GM19328 (cell line): ENCODE data around the gene MICA.
"Not testable (repeated sequence)": the region's sequence is repeated elsewhere in the genome, so short reads cannot be mapped to it uniquely, and the experiment has no call there.

ENCODE experiments used
- ATAC-seq: cut with Tn5 transposase; IDR thresholded peaks from one replicate; pipeline ENCODE4 v1.9.1; 2021; ENCODE audit warnings: mild to moderate bottlenecking, moderate library complexity; ENCODE audit not compliant: unreplicated experiment

The MICA gene

DNA sequence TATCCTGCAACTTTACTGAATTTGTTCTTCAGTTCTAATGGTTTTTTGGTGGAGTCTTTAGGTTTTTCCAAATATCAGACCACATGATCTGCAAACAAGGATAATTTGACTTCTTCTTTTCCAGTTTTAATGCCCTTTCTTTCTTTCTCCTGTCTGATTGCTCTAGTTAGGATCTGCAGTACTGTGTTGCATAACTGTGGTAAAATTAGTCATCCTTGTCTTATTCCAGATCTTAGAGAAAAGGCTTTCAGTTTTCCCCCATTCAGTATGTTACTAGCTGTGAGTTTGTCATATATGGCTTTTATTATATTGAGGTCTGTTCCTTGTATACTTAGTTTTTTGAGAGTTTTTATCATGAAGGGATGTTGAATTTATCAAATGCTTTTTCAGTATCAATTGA is 4.3 kb downstream of the MICA start:
- no peak for ATAC-seq

DNA sequence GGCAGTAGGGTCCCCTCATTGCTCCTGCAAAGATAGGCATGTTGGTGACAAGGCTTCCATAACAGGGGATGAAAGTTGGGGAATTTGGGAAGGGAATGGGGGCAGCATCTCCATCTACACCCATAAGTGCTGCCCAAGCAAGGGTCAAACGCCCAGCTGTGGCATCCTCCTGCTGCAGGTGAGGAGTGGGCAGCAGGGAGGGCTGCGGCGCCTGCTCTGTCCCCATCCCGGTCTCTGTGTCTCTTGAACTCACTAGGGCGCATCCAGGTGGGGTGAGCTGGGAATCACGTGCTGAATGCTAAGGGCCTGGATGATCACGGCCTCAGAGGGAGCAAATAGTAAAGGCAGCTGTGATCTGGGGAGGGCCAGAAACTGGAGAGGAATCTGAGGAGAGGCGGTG is 9.1 kb downstream of the MICA start:
- ATAC-seq: no peak

DNA sequence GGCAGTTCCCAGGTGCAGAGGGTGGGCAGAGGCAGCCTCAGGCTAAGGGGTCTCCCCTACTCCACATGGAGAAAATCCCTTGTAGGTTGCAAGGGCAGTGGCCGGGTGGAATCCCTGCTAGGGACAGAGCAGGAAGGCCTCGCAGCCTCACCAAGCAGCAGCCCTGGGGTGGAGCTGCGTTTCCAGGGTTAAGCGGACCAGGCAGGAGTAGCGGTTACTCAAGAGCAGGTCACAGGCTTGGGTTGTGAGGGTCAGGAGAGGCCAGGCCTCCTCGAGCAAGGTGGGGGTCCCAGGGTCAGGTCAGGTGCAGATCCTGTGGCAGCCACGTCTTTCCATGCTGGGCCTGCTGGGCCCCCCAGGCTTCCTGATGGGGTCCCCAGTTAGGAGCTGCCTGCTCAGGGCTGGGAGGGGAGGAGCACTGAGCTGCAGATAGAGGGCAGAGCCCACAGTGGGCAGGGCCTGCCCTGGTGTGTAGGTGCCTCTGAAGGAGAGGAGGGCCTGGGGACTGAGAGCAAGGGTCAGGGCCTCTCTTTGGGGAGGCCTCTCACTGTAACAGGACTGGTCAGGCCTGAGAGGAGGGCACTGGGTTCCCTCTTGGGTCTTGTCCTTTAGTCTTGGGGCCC is 10.9 kb downstream of the MICA start:
- not testable (repeated sequence) for ATAC-seq

DNA sequence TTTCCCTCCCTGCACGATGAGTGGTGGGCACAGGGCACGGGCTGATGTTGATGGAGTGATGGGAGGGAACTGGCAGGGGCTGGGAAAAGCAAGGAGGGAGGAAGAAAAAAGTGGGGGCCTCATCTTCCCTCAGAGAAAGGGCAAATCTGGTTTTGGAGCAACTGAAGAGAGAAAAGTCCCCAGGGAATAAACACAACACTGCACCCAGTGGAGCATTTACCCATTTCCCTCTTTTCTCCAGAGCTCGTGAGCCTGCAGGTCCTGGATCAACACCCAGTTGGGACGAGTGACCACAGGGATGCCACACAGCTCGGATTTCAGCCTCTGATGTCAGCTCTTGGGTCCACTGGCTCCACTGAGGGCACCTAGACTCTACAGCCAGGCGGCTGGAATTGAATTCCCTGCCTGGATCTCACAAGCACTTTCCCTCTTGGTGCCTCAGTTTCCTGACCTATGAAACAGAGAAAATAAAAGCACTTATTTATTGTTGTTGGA is 11.4 kb downstream of the MICA start:
- no peak for ATAC-seq

DNA sequence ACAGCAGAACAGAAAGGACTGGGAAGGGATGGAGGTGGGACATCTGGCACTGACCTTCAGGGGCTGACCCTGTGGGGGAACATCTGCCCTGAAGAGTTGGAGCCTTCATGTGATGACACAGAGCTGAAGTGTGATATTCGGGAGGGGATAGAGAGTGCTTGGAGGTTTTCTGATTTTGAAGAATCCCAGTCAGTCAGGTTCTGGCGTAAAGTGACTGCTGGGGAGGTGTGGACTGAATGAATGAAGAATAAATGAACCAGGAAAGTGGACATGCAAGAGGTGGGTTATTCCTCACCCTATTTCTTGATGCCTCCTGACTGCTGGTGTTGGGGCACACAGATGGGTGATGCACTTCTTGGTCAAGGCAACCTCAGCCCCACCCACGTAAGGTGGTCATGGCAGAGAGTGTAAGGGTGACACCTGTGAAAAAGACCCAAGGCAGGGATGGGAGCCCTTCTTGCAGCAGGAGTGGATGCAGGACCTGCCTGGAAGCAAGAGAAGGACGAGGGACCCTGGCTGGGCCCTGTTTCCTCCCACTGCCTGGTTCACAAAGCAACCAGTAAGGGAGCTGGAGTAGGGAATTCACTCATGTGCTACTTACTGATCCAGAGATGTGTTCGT is 13.1 kb downstream of the MICA start:
- ATAC-seq: no peak

DNA sequence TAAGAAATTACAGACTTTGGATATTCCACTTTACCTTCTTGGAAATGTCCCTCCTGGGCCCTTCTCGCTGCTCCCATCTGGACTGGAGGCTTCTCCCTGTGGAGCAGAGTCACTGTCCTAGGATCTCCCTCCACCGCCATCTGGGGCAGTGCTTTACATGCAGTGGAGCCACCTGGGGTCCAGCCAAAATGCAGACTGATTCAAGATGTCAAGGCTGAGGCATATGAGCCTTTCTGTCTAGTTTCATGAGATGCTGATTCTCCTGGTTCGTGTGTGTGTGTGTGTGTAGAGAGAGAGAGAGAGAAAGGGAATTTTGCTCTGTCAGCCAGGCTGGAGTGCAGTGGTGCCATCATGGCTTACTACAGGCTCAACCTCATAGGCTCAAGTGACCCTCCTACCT is 14.9 kb downstream of the MICA start:
- no peak for ATAC-seq

DNA sequence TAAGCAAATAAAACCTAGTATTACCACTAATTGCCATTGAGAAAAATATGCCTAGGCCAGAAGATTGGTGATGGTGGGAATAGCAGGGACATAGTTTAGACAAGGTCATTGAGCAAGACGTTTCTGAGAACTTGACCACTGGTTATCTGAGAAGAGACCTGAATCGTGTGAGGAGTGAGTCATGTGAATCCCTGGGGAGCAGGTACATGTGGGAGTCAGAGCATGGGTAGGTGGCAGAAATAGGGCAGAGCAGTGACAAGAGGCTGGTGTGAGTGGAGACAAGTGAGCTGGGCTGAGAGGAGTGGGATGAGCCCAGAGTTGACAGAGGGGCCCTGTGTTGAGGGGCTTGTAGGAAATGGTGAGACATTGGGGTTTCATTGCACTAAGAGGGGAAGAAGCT is 16.4 kb downstream of the MICA start:
- no peak for ATAC-seq

DNA sequence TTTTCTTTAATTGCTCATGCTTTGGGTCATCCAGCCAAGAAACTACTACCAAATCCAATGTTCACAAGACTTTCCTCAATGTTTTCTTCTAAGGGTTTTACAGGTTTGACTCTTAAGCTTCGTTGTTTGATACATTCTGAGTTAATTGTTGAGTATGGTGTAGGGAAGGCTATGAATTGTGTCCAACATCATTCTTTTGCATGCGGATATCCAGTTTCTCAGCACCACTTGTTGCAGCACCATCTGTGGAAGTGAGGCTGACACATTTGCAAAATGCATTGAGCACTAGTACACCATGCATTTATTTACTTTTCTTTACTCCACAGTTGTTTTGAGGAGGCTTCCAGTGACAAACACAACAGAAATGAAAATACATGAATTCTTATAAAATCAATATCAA is 17.2 kb downstream of the MICA start:
- no peak for ATAC-seq

DNA sequence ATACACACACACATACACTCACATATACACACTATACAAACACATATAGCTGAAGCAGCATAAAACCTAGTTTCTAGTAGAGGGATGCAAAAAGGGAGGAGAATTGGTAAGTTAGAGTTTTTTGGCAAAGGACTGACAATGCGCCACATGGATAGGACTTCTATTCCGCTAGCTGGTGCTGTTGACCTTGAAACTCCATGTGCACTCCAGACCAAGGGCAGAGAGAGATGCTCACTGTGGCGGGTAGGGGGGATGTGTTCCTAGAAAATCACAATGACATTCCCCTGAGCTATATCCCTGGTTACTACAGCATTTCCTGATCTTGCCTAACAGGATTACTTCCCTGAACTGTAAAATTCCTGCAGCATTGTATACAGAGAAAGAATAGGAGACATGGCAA is 19.2 kb downstream of the MICA start:
- no peak for ATAC-seq

DNA sequence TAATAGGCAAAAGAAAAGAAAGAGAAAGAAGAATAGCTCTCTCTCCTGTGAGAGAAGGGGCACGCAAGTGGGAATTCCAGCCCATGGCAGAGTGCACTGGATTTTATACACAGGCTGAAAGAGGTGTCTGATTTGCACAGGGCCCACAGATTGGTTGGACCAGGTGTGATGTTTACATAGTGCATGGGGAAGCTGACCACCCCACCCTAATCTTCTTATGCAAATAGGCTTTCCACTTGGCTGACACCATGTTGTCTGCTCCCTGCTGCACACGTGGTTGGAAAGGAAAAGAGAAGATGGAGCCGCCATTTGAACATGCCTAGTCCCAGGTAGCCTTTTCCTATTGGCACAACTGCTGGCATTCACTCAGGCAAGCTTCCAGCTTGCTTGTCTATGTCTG is 20.2 kb downstream of the MICA start:
- no peak for ATAC-seq

DNA sequence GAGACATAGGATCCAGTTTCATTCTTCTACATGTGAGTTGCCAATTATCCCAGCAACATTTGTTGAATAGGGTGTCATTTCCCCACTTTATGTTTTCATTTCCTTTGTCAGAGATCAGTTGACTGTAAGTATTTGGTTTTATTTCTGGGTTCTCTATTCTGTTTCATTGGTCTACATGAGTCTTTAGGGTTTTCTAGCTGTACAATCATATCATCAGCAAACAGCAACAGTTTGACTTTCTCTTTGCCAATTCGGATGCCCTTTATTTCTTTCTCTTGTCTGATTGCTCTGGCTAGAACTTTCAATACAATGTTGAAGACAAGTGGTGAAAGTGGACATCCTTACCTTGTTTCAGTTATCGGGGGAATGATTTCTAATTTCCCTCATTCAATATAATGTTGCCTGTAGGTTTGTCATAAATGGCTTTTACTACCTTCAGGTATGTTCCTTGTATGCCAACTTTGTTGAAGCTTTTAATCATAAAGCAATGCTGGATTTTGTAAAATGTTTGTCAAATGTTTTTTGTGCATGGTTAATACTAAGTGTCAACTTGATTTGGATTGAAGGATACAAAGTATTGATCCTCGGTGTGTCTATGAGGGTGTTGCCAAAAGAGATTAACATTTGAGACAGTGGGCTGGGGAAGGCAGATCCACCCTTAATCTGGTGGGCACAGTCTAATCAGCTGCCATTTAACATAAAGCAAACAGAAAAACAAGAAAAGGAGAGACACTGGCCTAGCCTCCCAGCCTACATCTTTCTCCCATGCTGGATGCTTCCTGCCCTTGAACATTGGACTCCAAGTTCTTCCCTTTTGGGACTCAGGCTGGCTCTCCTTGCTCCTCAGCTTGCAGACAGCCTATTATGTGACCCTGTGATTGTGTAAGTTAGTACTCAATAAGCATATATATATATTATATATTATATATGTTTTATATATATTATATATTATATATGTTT is 23.3 kb downstream of the MICA start:
- no peak for ATAC-seq

DNA sequence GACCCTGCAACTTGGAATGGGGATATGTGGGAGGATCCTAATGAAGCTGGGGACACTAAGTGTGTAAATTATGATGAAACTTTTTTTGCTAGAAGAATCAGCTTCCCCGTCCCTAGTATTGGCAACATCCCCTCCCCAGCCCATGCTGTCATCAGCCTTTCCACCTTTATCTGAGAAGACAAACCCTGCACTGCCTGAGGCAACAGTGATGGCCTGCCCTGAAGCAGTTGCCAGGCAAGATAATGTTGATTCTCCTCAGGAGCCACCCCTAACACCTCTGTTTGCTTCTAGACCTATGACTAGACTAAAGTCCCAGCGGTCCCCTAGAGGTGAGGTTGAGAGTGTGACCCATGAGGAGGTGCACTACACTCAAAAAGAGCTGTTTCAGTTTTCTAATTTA is 27.1 kb downstream of the MICA start:
- no peak for ATAC-seq

DNA sequence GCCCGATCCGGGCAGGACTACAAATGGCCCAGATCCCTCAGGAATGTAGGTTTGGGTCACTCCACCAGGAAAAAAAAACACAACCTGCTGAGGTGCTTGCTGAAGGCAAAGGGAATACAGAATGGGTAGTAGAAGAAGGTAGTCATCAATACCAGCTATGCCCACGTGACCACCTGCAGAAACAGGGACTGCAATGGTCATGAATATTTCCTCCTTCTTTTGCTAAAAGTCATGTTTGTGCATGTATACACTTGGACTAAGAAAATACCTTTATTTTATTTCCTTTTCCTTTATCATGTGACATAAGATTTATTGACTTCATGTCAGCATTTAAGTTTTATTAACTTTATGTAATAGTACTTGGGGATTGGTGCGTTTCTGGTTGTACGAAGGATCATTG is 31.7 kb downstream of the MICA start:
- not testable (repeated sequence) for ATAC-seq

DNA sequence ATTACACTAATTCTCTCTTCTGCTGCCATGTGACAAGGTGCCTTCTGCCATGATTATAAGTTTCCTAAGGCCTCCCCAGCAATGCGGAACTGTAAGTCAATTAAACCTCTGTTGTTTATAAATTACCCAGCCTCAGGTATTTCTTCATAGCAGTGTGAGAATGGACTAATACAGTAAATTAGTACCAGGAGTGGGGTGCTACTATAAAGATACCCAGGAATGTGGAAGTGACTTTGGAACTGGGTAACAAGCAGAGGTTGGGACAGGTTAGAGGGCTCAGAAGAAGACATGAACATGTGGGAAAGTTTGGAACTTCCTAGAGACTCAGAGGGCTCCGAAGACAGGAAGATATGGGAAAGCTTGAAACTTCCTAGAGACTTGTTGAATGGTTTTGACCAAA is 34.8 kb downstream of the MICA start:
- ATAC-seq: no peak

DNA sequence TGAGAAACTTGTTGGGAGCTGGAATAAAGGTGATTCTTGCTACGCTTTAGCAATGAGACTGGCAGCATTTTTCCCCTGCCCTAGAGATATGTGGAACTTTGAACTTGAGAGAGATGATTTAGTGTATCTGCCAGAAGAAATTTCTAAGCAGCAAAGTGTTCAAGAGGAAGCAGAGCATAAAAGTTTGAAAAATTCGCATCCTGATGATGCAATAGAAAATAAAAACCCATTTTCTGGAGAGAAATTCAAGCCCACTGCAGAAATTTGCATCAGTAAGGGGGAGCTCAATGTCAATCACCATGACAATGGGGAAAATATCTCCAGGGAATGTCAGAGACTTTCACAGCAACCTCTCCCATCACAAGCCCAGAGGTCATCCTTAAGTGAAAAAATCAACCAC is 35.3 kb downstream of the MICA start:
- ATAC-seq: no peak

DNA sequence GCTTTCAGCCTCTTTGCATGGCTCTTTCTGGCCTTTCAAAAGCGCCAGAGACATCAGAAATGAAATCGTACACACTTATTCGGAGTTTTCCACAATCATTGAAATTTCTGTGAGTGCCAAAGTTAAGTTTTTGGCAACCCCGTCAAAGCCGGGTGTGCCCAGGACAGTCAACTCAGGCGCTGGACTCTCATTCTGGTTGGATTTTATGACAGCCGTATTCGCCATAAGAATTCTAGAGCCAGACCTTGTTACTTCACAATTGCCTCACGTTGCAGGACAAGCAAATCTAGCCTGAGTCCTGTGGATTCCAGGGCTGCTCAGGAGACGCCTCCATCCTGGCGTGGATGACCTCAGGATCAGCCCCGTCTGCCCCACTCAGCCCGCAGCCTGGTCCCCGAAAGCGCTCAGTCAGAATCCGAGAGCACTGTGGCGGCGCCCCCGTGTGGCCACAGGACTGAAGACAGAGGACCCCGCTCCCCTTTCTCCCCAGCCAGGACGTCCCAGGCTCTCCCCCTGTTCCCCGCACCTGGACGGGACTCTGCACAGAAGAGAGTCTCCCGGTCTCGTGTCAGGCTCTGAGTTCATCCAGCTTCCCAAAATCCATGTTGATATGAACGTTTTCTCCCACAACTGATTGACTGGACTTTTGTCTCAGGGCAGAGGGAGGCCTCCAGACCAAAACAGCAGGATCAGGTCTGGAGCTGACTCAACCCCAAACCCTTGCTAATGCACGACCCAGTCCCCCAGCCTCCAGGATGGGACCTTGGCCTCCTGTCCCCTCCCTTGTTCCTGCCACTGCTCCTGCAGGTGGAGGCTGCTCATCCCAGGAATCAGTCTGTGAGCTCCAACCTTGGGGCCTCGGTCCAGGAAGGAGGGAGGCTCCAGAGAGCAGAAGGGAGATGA is 38.2 kb downstream of the MICA start:
- ATAC-seq: no peak

DNA sequence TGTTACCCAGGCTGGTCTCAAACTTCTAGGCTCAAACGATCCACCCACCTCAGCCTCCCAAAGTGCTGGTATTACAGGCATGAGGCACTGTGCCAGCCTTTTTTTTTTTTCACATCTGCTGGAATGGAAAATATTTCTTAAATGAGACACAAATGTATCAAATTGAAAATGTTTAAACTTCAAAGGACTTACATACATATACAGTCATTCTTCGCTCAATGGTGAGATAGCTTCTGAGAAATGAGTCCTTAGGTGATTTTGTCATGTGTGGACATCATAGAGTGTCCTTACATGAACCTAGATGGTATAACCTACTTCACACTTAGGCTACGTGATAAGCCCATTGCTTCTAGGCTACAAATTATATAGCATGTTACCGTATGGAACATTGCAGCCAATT is 43.1 kb downstream of the MICA start:
- no peak for ATAC-seq

DNA sequence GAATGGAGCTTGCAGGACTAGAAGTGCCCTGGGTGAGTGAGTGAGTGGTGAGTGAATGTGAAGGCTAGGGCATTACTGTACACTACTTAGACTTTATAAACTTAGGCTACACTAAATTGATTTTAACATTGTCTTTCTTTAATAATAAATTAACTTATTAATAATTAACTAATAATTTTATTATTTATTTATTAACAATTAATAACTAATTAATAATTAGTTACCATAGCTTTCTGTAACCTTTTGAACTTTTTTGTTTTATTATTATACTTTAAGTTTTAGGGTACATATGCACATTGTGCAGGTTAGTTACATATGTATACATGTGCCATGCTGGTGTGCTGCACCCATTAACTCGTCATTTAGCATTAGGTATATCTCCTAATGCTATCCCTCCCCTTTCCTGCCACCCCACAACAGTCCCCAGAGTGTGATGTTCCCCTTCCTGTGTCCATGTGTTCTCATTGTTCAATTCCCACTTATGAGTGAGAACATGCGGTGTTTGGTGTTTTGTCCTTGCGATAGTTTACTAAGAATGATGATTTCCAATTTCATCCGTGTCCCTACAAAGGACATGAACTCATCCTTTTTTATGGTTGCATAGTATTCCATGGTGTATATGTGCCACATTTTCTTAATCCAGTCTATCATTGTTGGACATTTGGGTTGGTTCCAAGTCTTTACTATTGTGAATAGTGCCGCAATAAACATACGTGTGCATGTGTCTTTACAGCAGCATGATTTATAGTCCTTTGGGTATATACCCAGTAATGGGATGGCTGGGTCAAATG is 43.8 kb downstream of the MICA start:
- ATAC-seq: not testable (repeated sequence)

DNA sequence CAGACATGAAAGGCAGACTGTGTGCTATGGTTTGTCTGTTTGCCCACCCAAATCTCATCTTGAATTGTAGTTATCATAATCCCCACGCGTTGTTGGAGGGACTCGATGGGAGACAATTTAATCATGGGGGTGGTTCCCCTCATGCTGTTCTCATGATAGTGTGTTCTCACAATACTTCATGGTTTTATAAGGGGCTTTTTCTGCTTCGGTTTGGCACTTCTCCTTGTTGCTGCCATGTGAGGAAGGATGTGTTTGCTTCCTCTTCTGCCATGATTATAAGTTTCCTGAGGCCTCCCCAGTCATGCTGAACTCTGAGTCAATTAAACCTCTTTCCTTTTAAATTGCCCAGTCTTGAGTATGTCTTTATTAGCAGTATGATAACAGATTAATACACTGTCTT is 47.4 kb downstream of the MICA start:
- ATAC-seq: no peak

DNA sequence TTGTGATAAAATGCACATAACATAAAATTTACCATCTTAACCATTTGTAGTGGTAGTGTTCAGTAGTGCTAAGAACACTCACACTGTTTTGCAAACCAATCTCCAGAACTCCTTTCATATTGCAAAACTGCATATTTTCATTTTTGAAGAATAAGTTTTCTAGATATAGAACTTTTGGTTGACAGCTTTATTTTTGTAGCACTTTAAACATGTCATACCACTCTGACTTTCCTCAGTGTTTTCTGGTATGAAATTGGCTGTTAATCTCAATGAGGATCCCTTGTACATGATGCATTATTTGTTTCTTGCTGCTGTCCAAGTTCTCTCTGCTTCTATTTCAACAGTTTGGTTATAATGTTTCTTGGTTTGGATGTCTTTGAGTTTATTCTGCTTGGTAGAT is 49.5 kb downstream of the MICA start:
- ATAC-seq: no peak
